Neuronal stem cell (in vitro differentiated cells): ENCODE data around the gene IL16.
A peak's percentile ranks its signal among the peaks of the same experiment; 100 is the strongest.

Experiments
- DNase-seq: peaks from one replicate; pipeline ENCODE4 v3.0.0-alpha.2; 2013; ENCODE audit warnings: low spot score
- H2AFZ ChIP-seq: one replicate; pipeline ENCODE4 v1.6.1; 2013; ENCODE audit warnings: mild to moderate bottlenecking, low read length, inconsistent platforms
- H2AK5ac ChIP-seq: 2 replicates; pipeline ENCODE4 v1.6.1; 2013; ENCODE audit warnings: low read depth, mild to moderate bottlenecking, inconsistent platforms, low read length, moderate library complexity, mixed read lengths
- H2BK120ac ChIP-seq: 2 replicates; pipeline ENCODE4 v1.6.1; 2013; ENCODE audit warnings: low read depth, mild to moderate bottlenecking, inconsistent platforms, low read length, moderate library complexity, mixed read lengths
- H2BK12ac ChIP-seq: one replicate; pipeline ENCODE4 v1.6.1; 2013; ENCODE audit warnings: low read length, inconsistent platforms
- H2BK15ac ChIP-seq: 2 replicates; pipeline ENCODE4 v1.6.1; 2013; ENCODE audit warnings: mild to moderate bottlenecking, low read length, inconsistent platforms, mixed read lengths
- H2BK5ac ChIP-seq: one replicate; pipeline ENCODE4 v1.6.1; 2013; ENCODE audit warnings: inconsistent platforms, mild to moderate bottlenecking, low read length, moderate library complexity
- H3K14ac ChIP-seq: one replicate; pipeline ENCODE4 v1.6.1; 2013; ENCODE audit warnings: low read length, inconsistent platforms
- H3K18ac ChIP-seq: 2 replicates; pipeline ENCODE4 v1.6.1; 2013; ENCODE audit warnings: low read length, inconsistent platforms
- H3K23ac ChIP-seq: 2 replicates; pipeline ENCODE4 v1.6.1; 2013; ENCODE audit warnings: low read depth, mild to moderate bottlenecking, mixed read lengths, low read length, inconsistent platforms; ENCODE audit not compliant: poor library complexity
- H3K27ac ChIP-seq: replicated peaks from 3 replicates; pipeline ENCODE4 v1.5.1; 2013; ENCODE audit warnings: low read length, inconsistent platforms
- H3K27me3 ChIP-seq, 3 experiments: 2 replicates each; pipeline ENCODE4 v1.6.1; 2013; ENCODE audit warnings: low read length in 3 of 3, mild to moderate bottlenecking in 2 of 3, inconsistent platforms in 1 of 3, low read depth in 1 of 3, mixed read lengths in 1 of 3, moderate library complexity in 1 of 3; ENCODE audit not compliant: control insufficient read depth in 3 of 3, insufficient read depth in 3 of 3
- H3K36me3 ChIP-seq, 2 donors: replicated peaks in 1 of 2; 2 replicates each; pipeline ENCODE4 v1.6.1; 2013; ENCODE audit warnings: low read length in 2 of 2; ENCODE audit not compliant: control insufficient read depth in 2 of 2, insufficient read depth in 2 of 2
- H3K4ac ChIP-seq: 2 replicates; pipeline ENCODE4 v1.6.1; 2013; ENCODE audit warnings: inconsistent platforms, mild to moderate bottlenecking, low read length, moderate library complexity
- H3K4me1 ChIP-seq, 2 donors: 1 replicate in 1 of 2; 2 replicates in 1 of 2; pipeline ENCODE4 v1.6.1; 2013; ENCODE audit warnings: low read length in 2 of 2, low read depth in 1 of 2; ENCODE audit not compliant: control insufficient read depth in 2 of 2, insufficient read depth in 1 of 2
- H3K4me2 ChIP-seq: one replicate; pipeline ENCODE4 v1.6.1; 2013; ENCODE audit warnings: mild to moderate bottlenecking, low read length, inconsistent platforms; ENCODE audit not compliant: insufficient read depth, poor library complexity, severe bottlenecking
- H3K4me3 ChIP-seq, 2 donors: 2 replicates each; pipeline ENCODE4 v1.5.1; 2013; ENCODE audit warnings: low read length in 2 of 2, mild to moderate bottlenecking in 2 of 2, inconsistent platforms in 1 of 2, moderate library complexity in 1 of 2
- H3K79me1 ChIP-seq: one replicate; pipeline ENCODE4 v1.6.1; 2013; ENCODE audit warnings: low read depth, mild to moderate bottlenecking, inconsistent platforms, low read length, moderate library complexity
- H3K9ac ChIP-seq: one replicate; pipeline ENCODE4 v1.6.1; 2013; ENCODE audit warnings: mild to moderate bottlenecking, low read depth, low read length, inconsistent platforms; ENCODE audit not compliant: poor library complexity
- H3K9me3 ChIP-seq, 2 donors: replicated peaks in 1 of 2; 2 replicates each; pipeline versions ENCODE3 to v1.6.1; 2013; ENCODE audit warnings: low read length in 2 of 2, mild to moderate bottlenecking in 2 of 2, inconsistent platforms in 1 of 2, low read depth in 1 of 2, mixed read lengths in 1 of 2, moderate library complexity in 1 of 2; ENCODE audit not compliant: control insufficient read depth in 2 of 2, insufficient read depth in 1 of 2
- H4K8ac ChIP-seq: one replicate; pipeline ENCODE4 v1.6.1; 2013; ENCODE audit warnings: low read depth, mild to moderate bottlenecking, inconsistent platforms, low read length, moderate library complexity
- H4K91ac ChIP-seq: one replicate; pipeline ENCODE4 v1.6.1; 2013; ENCODE audit warnings: low read length, low read depth, mild to moderate bottlenecking, inconsistent platforms; ENCODE audit not compliant: poor library complexity
- WGBS, 2 donors: extraction: QIAGEN DNeasy Blood & Tissue Kit; methylation state at CpG; one replicate each; pipeline ENCODE4 v1.1.7; 2013; ENCODE audit warnings: missing lambda C conversion rate in 2 of 2, mixed read lengths in 1 of 2; ENCODE audit not compliant: insufficient read length in 2 of 2, insufficient replicate concordance in 1 of 2; ENCODE audit errors: extremely low coverage in 2 of 2; 5-methylcytosine and 5-hydroxymethylcytosine counted together

IL16 gene

GRCh38 chr15:81274931-81275707, 78.4 kb downstream of the IL16 start:
- DNase-seq = peak; percentile 86
- no peak overlapping the region for H2AK5ac ChIP-seq

DNA sequence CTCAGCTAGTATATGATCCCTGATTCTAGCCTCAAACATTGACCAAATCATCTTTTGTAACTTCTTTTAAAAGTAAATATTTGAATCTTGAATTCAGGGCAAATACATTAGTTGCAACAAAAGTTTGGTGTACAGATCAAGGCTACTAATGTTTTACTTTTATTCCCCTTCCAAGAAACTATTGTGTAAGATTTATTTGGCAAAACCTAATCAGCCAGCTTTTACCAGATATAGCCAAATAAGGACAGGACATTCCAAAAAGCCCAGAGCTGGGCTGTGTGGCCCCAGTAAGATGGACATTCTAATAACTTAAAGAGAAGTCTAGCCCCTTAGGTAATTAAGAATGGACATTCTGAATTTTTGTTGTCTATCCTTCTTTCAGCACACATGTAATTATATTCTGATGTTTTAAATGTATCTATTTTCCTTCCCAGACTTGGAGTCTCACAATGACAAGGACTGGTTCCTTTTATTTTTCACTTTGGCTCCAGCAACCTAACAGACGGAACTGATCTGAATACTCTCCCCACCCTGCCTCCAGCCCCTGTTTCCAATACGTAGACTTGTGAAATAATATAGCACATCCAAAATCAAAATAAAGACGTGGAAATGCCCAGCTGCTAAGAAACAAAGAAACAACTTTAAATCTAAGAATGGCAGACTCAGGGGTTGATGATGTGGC, 79.2 kb downstream of the IL16 start:
- peaks cover 0 to under 1% (median 0%) of the 10 kb centered on the region in 3 experiments for H3K27me3 ChIP-seq
- no peaks in the 10 kb centered on the region for H3K36me3 ChIP-seq
- no peak overlapping the region for H4K8ac ChIP-seq
- no peak for DNase-seq
- peaks cover 0 to 6% of the 10 kb centered on the region in 2 donors for H3K9me3 ChIP-seq
- no peak overlapping the region for H3K18ac ChIP-seq
- H3K23ac ChIP-seq = no peak overlapping the region
- H2AK5ac ChIP-seq = no peak overlapping the region
- H3K4me2 ChIP-seq = no peak overlapping the region
- no peak overlapping the region for H3K27ac ChIP-seq
- no peak overlapping the region for H3K4me3 ChIP-seq
- H3K79me1 ChIP-seq = no peaks in the 10 kb centered on the region
- no peak overlapping the region for H2BK12ac ChIP-seq
- H3K4me1 ChIP-seq = peaks cover 0 to 3% of the 10 kb centered on the region in 2 donors
- no peak overlapping the region for H3K14ac ChIP-seq
- no peak overlapping the region for H2AFZ ChIP-seq
- H3K4ac ChIP-seq = no peak overlapping the region
- H4K91ac ChIP-seq = no peak overlapping the region
- H2BK15ac ChIP-seq = no peak overlapping the region
- no peak overlapping the region for H2BK5ac ChIP-seq
- no peak overlapping the region for H3K9ac ChIP-seq
- no CpG with 5 or more reads among the region's 3 CpGs for WGBS, 2 donors
- H2BK120ac ChIP-seq = no peak overlapping the region

More at GRCh38 chr15:81274931-81275707, 78.4 kb downstream of the IL16 start:
- H3K4me2 ChIP-seq = no peak overlapping the region
- H3K4ac ChIP-seq = no peak overlapping the region
- H3K4me1 ChIP-seq = peaks cover 0 to 5% of the 10 kb centered on the region in 2 donors
- H3K79me1 ChIP-seq = no peaks in the 10 kb centered on the region
- no peaks in the 10 kb centered on the region for H3K36me3 ChIP-seq
- H3K23ac ChIP-seq = no peak overlapping the region
- H4K8ac ChIP-seq = no peak overlapping the region
- peak overlapping the region; percentile 23 for H3K27ac ChIP-seq
- no peak overlapping the region for H3K18ac ChIP-seq
- H2BK12ac ChIP-seq = no peak overlapping the region
- H4K91ac ChIP-seq = no peak overlapping the region
- H3K9me3 ChIP-seq = peaks cover 0 to 6% of the 10 kb centered on the region in 2 donors
- H3K27me3 ChIP-seq = no peaks in the 10 kb centered on the region
- no peak overlapping the region for H2AFZ ChIP-seq
- H2BK120ac ChIP-seq = no peak overlapping the region
- H2BK15ac ChIP-seq = no peak overlapping the region
- WGBS, 2 donors = no CpG with 5 or more reads among the region's 11 CpGs
- no peak overlapping the region for H3K4me3 ChIP-seq
- no peak overlapping the region for H3K9ac ChIP-seq
- no peak overlapping the region for H3K14ac ChIP-seq
- H2BK5ac ChIP-seq = no peak overlapping the region

GRCh38 chr15:81276967-81277366, 80.3 kb downstream of the IL16 start:
- H3K9ac ChIP-seq = no peak overlapping the region
- H3K14ac ChIP-seq = no peak overlapping the region
- no peak for DNase-seq
- H4K8ac ChIP-seq = no peak overlapping the region
- H3K4me2 ChIP-seq = no peak overlapping the region
- no peak overlapping the region for H2BK5ac ChIP-seq
- H3K23ac ChIP-seq = no peak overlapping the region
- no peak overlapping the region for H2BK120ac ChIP-seq
- H3K79me1 ChIP-seq = no peaks in the 10 kb centered on the region
- no CpG with 5 or more reads among the region's 2 CpGs for WGBS, 2 donors
- no peak overlapping the region for H2BK15ac ChIP-seq
- no peaks in the 10 kb centered on the region for H3K36me3 ChIP-seq
- H3K27ac ChIP-seq = no peak overlapping the region
- peaks cover 0 to 11% (median 0%) of the 10 kb centered on the region in 3 experiments for H3K27me3 ChIP-seq
- H4K91ac ChIP-seq = no peak overlapping the region
- H3K9me3 ChIP-seq = peaks cover 0 to 6% of the 10 kb centered on the region in 2 donors
- no peak overlapping the region for H2AK5ac ChIP-seq
- H3K4me3 ChIP-seq = no peak overlapping the region
- no peak overlapping the region for H3K4ac ChIP-seq
- H3K4me1 ChIP-seq = no peaks in the 10 kb centered on the region
- H2AFZ ChIP-seq = no peak overlapping the region
- H2BK12ac ChIP-seq = no peak overlapping the region
- H3K18ac ChIP-seq = no peak overlapping the region

GRCh38 chr15:81277851-81278250, 81.2 kb downstream of the IL16 start:
- no peak overlapping the region for H3K4me3 ChIP-seq
- H3K36me3 ChIP-seq = no peaks in the 10 kb centered on the region
- no peak overlapping the region for H2BK5ac ChIP-seq
- no peak overlapping the region for H4K8ac ChIP-seq
- no peak overlapping the region for H3K4ac ChIP-seq
- H3K9me3 ChIP-seq = peaks cover 0 to 6% of the 10 kb centered on the region in 2 donors
- no peak overlapping the region for H2AFZ ChIP-seq
- H3K79me1 ChIP-seq = no peaks in the 10 kb centered on the region
- no peak overlapping the region for H3K27ac ChIP-seq
- WGBS, 2 donors = no CpG with 5 or more reads among the region's 2 CpGs
- H2BK120ac ChIP-seq = no peak overlapping the region
- H3K4me2 ChIP-seq = no peak overlapping the region
- no peak overlapping the region for H2BK15ac ChIP-seq
- peaks cover 0 to 11% (median 0%) of the 10 kb centered on the region in 3 experiments for H3K27me3 ChIP-seq
- H3K14ac ChIP-seq = no peak overlapping the region
- no peak overlapping the region for H3K9ac ChIP-seq
- no peak overlapping the region for H3K18ac ChIP-seq
- no peak overlapping the region for H3K23ac ChIP-seq
- DNase-seq = no peak
- no peak overlapping the region for H2BK12ac ChIP-seq
- H4K91ac ChIP-seq = no peak overlapping the region
- H2AK5ac ChIP-seq = no peak overlapping the region
- no peaks in the 10 kb centered on the region for H3K4me1 ChIP-seq
